Adrenal gland (tissue), 12 donors: ENCODE measurements around the gene WDR5B. TPM values are rescaled to one million over a fixed set of nuclear protein-coding genes. Genes with fewer than 3 reads are reported as not detected.
"Not testable (repeated sequence)": the region's sequence is repeated elsewhere in the genome, so short reads cannot be mapped to it uniquely, and the experiment has no call there.

Experiments
- DNase-seq, 7 donors: peaks; one replicate each; pipeline ENCODE4 v3.0.0-alpha.2; 2019 to 2020
- H3K27ac ChIP-seq, 5 donors: fragments of 200-600 bp; sonication (generic) in 4 of 5; 1 replicate in 3 of 5; 2 replicates in 2 of 5; pipeline versions ENCODE4 v1.5.1 to v1.8.0; 2016 to 2020; ENCODE audit warnings: mild to moderate bottlenecking in 1 of 5
- H3K27me3 ChIP-seq: fragments of 200-600 bp; 2 replicates; pipeline ENCODE4 v1.8.0; 2021
- H3K36me3 ChIP-seq, 2 donors: fragments of 200-600 bp; replicated peaks in 1 of 2; 1 replicate in 1 of 2; 2 replicates in 1 of 2; pipeline versions ENCODE4 v1.5.1 to v1.8.0; 2018 to 2022
- H3K4me1 ChIP-seq, 2 donors: fragments of 200-600 bp; replicated peaks in 1 of 2; 1 replicate in 1 of 2; 2 replicates in 1 of 2; pipeline versions ENCODE4 v1.5.1 to v1.8.0; 2018 to 2021
- H3K4me3 ChIP-seq, 4 donors: fragments of 200-600 bp; sonication (generic) in 3 of 4; one replicate each; pipeline ENCODE4 v1.5.1; 2016 to 2018
- H3K9me3 ChIP-seq, 3 donors: fragments of 200-600 bp; sonication (generic) in 1 of 3; replicated peaks in 1 of 3; 1 replicate in 2 of 3; 2 replicates in 1 of 3; pipeline versions ENCODE4 v1.5.1 to v1.8.0; 2016 to 2021
- CTCF ChIP-seq, 6 experiments: fragments of 450-650 bp in 4 of 6; fragments of 200-600 bp in 2 of 6; sonication (generic) in 1 of 6; IDR thresholded peaks; 1 replicate in 5 of 6; 2 replicates in 1 of 6; pipeline versions ENCODE4 v1.5.1 to v1.8.0; 2016 to 2021; ENCODE audit warnings: antibody characterized with exemption in 6 of 6, mild to moderate bottlenecking in 2 of 6, moderate library complexity in 1 of 6
- POLR2A ChIP-seq, 2 donors: fragments of 450-650 bp; IDR thresholded peaks; one replicate each; pipeline ENCODE4 v1.6.1; 2017; ENCODE audit warnings: antibody characterized with exemption in 2 of 2, mild to moderate bottlenecking in 2 of 2, moderate library complexity in 1 of 2
- WGBS, 4 donors: extraction: QIAGEN DNeasy Blood & Tissue Kit in 2 of 4; methylation state at CpG; one replicate each; pipeline versions ENCODE4 v1.1.5 to v1.1.7; 2013 to 2017; 5-methylcytosine and 5-hydroxymethylcytosine counted together
- intact Hi-C, 2 donors: fragments of 100-400 bp; cut with DNase I; formaldehyde crosslinking; loops; one replicate each; pipeline versions ENCODE4 v1.14.1 to v1.15.0; 2022 to 2023
- polyA plus RNA-seq, 3 donors: library from polyadenylated mRNA; stranded (reverse); fragments of 200-250 nt in 2 of 3; fragments of 350-450 nt in 1 of 3; fragmentation: Illumina TruSeq in 1 of 3; extraction: RNeasy Lipid Tissue Mini Kit (QIAGEN cat#74804) in 1 of 3; gene quantifications; one replicate each; pipeline ENCODE4 v1.2.3, GENCODE V29; 2013 to 2014
- total RNA-seq, 9 donors: library from RNA; depleted of rRNA in 4 of 9; stranded (reverse); fragments of >200 nt in 4 of 9; fragments of 120-200 nt in 1 of 9; fragmentation: NEBNext Ultra II Directional in 1 of 9; extraction: Animal tissue kit (Norgen Biotek cat#: 25700) in 1 of 9; gene quantifications; one replicate each; pipeline versions ENCODE4 v1.1.0 to v1.2.4, GENCODE V29; 2013 to 2023
- donor health status: healthy with polysubstance abuse.
- donor health status: Bipolar disorder and iron deficiency.
- donor health status: DM: yes; HTN: yes; CAD: no.
- donor health status: DM: no; HTN: no; CAD: no.
- donor health status: DM: no; HTN: no; CAD: no.
- donor health status: DM: yes; HTN: yes; CAD: no.

WDR5B gene
- total and polyA plus RNA-seq, 12 donors, result 3.0 to 10.3 (median 6.7) TPM

GRCh38 chr3:122377975-122378374 lies 37.9 kb downstream of the WDR5B start:
- no peak overlapping the region for H3K4me3 ChIP-seq
- intact Hi-C loops, result no loop called here
- peaks cover 7 to 11% of the 10 kb centered on the region in 2 donors for H3K4me1 ChIP-seq
- H3K27me3 ChIP-seq, result no peaks in the 10 kb centered on the region
- DNase-seq, result no peak
- H3K36me3 ChIP-seq, result no peaks in the 10 kb centered on the region
- H3K27ac ChIP-seq, result no peak overlapping the region
- TF ChIP-seq POLR2A (IDR thresholded peaks at IDR 0.05) (no peak), CTCF (IDR thresholded peaks at IDR 0.05) (no peak)
- H3K9me3 ChIP-seq, result no peaks in the 10 kb centered on the region
- 74 to 85% (median 82%) methylated on average over 4 of the region's 4 CpGs for WGBS, 4 donors

- Histone ChIP-seq H3K4me1 (no peaks in the 10 kb centered on the region), H3K36me3 (no peaks in the 10 kb centered on the region), H3K9me3 (no peaks in the 10 kb centered on the region), H3K27ac (no peak overlapping the region), H3K4me3 (no peak overlapping the region), H3K27me3 (no peaks in the 10 kb centered on the region)
- 94 to 100% (median 97%) methylated on average over 1 of the region's 1 CpG for whole genome bisulfite sequencing, 4 donors
- TF ChIP-seq CTCF (IDR thresholded peaks at IDR 0.05) (no peak), POLR2A (IDR thresholded peaks at IDR 0.05) (no peak)
- intact Hi-C loops, result no loop called here
- no peak for DNase-seq
These were observed 41.8 kb downstream of the WDR5B start for GRCh38 chr3:122374034-122374433.

- intact Hi-C loops, result no loop called here
- 89 to 93% (median 91%) methylated on average over 5 of the region's 5 CpGs for WGBS, 4 donors
- H3K4me3 ChIP-seq, result no peak overlapping the region
These were observed 49.5 kb downstream of the WDR5B start for GRCh38 chr3:122366379-122366749.

GRCh38 chr3:122365582-122366378 lies 50.1 kb downstream of the WDR5B start:
- intact Hi-C loops, H3K4me3 ChIP-seq, H3K27me3 ChIP-seq, H3K36me3 ChIP-seq, H3K9me3 ChIP-seq: not testable (repeated sequence)
- Histone ChIP-seq H3K4me1 (peaks cover 10 to 38% of the 10 kb centered on the region in 2 donors), H3K27ac (peak overlapping the region in 4 of 5 donors; percentile 24 to 76 (median 70))
- 68 to 78% (median 76%) methylated on average over 10 of the region's 10 CpGs for WGBS, 4 donors
- peak in 5 of 7 donors; percentile 38 to 64 (median 58) for DNase-seq

More at GRCh38 chr3:122366379-122366749, 49.5 kb downstream of the WDR5B start:
- no peak for DNase-seq
- peak overlapping the region in 2 of 5 donors; percentile 71 to 76 for H3K27ac ChIP-seq
- H3K9me3 ChIP-seq, result no peaks in the 10 kb centered on the region
- H3K36me3 ChIP-seq, result no peaks in the 10 kb centered on the region
- peaks cover 10 to 36% of the 10 kb centered on the region in 2 donors for H3K4me1 ChIP-seq
- TF ChIP-seq CTCF (IDR thresholded peaks at IDR 0.05), result no peak
- no peak for TF ChIP-seq POLR2A (IDR thresholded peaks at IDR 0.05)
- H3K27me3 ChIP-seq, result no peaks in the 10 kb centered on the region

- intact Hi-C loops, result no loop called here
- Histone ChIP-seq H3K4me3 (no peak overlapping the region), H3K4me1 (peaks cover 10 to 44% of the 10 kb centered on the region in 2 donors), H3K36me3 (no peaks in the 10 kb centered on the region), H3K27ac (peak overlapping the region in 3 of 5 donors; percentile 49 to 76 (median 69)), H3K27me3 (no peaks in the 10 kb centered on the region), H3K9me3 (no peaks in the 10 kb centered on the region)
- 83 to 97% (median 94%) methylated on average over 1 of the region's 1 CpG for WGBS, 4 donors
- TF ChIP-seq CTCF (IDR thresholded peaks at IDR 0.05) (no peak), POLR2A (IDR thresholded peaks at IDR 0.05) (no peak)
- no peak for DNase-seq
These were observed 50.8 kb downstream of the WDR5B start for GRCh38 chr3:122365073-122365472.
